D721Med (cell line): ENCODE results near the gene MAGOH.

ENCODE experiments used
- DNase-seq: peaks from one replicate; pipeline ENCODE4 v3.0.0; 2011; ENCODE audit warnings: low spot score; ENCODE audit not compliant: insufficient read length
- FAIRE-seq: peaks from 2 replicates; lab custom pipeline; 2011; peaks lifted over from hg19 to GRCh38; lab: Jason Lieb, UNC
- CTCF ChIP-seq: IDR thresholded peaks from 2 replicates; pipeline ENCODE4 v1.5.1; 2012; ENCODE audit warnings: mild to moderate bottlenecking, control low read depth; ENCODE audit not compliant: insufficient read depth; ENCODE audit errors: missing control alignments

The MAGOH gene

GRCh38 chr1:53180951-53181350 is 57.4 kb downstream of the MAGOH start:
- DNase-seq (no peak), FAIRE-seq (no peak)
- no peak for TF ChIP-seq CTCF

- TF ChIP-seq CTCF: no peak
- FAIRE-seq (no peak), DNase-seq (no peak)
These were observed 58.1 kb downstream of the MAGOH start for GRCh38 chr1:53180226-53180625.
